Erythroblast (primary cell): Measurements from ENCODE around the gene NCK2.

Experiments used
- DNase-seq, 2 experiments: peaks; one replicate each; lab custom pipeline; 2025; lab: John Stamatoyannopoulos, UW
- GATA1 ChIP-seq: IDR thresholded peaks from 2 replicates; pipeline ENCODE4 v1.6.1; 2011; ENCODE audit warnings: low read depth, mild to moderate bottlenecking, control low read depth, low read length, moderate library complexity
- POLR2A ChIP-seq: IDR thresholded peaks from 2 replicates; pipeline ENCODE4 v1.6.1; 2011; ENCODE audit warnings: mild to moderate bottlenecking, low read length

The NCK2 gene

GRCh38 chr2:105926960-105927678 is 182.4 kb downstream of the NCK2 start:
- TF ChIP-seq GATA1 (no peak), POLR2A (no peak)
- DNase-seq = no peak

GRCh38 chr2:105928086-105928485 is 183.4 kb downstream of the NCK2 start:
- no peak for TF ChIP-seq GATA1
- no peak for TF ChIP-seq POLR2A
- no peak for DNase-seq

DNA sequence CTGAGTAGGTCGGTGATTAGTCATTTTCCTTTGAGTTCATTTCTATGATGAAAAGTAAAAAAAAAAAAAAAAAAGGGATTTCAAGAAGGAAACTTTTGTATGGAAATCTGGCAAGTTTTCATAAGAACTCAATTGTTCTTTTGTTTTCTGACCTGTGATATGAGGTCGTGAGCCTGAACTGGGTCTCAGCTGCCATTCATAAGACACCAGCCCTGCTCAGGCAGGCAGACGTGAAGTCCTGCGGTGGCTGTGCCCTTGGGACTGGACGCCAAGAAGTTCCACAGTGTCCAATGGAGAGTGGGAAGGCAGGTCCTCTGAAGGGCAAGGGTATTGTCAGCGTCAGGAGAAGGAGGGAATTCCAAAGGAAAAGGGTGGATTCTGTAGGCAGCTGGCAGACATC is 183.9 kb downstream of the NCK2 start:
- TF ChIP-seq GATA1 (no peak), POLR2A (no peak)

GRCh38 chr2:105929516-105929915 is 184.8 kb downstream of the NCK2 start:
- no peak for DNase-seq
- TF ChIP-seq POLR2A = no peak
- no peak for TF ChIP-seq GATA1

More for the DNA sequence above, 183.9 kb downstream of the NCK2 start:
- no peak for DNase-seq

DNA sequence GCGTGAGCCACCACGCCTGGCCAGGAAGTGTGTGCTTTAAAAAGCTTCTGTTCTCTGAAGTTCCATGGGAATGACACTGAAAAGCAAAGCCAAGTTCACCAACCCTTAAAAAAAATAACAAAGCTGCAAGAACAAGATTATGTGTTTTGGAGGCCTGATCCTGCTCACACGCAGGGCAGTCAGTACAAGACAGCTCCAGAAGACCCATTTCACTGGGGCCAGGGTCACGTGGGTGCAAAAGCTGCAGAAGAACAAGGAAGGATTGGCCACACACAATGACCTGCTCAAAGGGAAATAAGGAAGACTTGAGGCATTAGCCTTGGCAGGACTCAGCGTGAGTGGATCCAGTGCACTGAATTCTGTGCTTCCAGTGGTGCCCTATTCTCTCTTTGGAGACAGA is 187.9 kb downstream of the NCK2 start:
- DNase-seq = no peak
- no peak for TF ChIP-seq GATA1
- TF ChIP-seq POLR2A = no peak

DNA sequence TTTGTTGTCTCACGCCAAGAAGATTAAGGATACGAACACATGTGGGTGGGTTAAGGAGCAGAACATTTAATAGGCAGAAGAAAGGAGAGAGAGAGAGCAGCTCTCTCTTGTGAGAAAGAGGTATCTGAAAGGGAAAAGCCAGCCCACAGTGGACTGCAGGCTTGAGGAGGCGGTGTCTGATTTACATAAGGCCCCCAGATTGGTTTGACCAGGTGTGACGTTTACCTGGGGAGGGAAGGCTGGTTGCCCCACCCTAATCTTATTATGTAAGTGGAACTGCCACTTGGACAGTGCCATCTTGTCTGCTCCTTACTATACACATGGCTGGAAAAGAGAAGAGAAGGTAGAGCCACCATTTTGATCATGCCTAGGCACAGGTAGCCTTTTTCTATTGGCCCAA is 189.2 kb downstream of the NCK2 start:
- no peak for DNase-seq
- no peak for TF ChIP-seq GATA1
- TF ChIP-seq POLR2A = no peak

DNA sequence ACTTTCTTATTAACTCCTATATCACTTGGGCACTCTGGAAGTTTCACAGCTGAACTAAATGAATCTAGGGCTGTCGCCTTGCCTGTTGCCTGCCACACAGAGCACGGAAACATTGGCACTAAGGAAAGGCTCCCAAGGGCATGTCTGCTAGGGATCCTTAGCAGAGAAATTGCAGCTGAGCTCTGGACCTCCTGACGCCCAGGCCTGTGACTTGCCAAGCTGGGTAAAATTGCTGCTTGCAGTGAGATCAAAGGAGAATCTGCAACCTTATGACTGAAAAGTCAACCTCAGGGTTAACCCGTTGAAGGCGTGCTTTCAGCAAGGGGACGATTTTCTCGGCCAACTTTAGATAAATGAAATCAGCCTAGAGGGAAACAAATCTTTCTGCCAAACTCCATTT is 189.8 kb downstream of the NCK2 start:
- TF ChIP-seq POLR2A = no peak
- no peak for TF ChIP-seq GATA1
- no peak for DNase-seq

DNA sequence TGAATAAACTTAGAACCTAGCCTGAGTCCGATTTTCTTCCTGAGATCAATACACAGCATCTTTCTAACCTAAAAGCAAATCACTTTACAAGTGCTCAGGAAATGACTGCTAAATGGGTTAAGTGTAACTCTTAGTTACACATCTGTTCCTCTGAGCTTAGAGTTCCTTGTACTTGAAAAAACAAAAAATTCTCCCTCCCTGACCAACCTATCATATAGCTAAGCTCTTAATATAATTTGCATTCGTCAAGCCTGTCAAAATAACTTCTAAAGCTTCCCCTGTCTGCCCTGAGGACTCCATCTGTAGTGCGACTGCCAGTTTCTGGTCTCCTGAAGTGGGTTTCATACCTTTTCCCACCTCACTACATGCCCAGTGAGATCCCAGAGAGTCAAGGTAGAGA is 190.4 kb downstream of the NCK2 start:
- TF ChIP-seq GATA1 = no peak
- TF ChIP-seq POLR2A = no peak
- no peak for DNase-seq

DNA sequence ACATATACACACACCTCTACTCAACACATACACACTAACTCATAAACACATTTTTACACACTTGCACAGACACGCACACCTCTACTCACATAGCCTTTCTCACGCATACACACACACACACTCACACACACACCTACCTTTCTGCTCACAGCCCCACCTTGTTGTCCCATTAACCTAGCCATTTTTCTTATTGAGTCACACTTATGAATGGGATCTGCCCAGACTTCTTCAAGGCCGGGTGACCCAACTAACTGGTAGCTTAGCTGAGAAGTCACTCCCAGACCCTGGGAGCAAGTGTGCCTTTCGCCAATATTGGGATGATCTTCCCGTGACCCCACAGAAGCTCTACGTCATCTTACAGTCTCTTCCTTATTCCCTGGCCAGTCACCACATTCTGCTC is 192.2 kb downstream of the NCK2 start:
- DNase-seq = no peak
- TF ChIP-seq POLR2A (no peak), GATA1 (no peak)

DNA sequence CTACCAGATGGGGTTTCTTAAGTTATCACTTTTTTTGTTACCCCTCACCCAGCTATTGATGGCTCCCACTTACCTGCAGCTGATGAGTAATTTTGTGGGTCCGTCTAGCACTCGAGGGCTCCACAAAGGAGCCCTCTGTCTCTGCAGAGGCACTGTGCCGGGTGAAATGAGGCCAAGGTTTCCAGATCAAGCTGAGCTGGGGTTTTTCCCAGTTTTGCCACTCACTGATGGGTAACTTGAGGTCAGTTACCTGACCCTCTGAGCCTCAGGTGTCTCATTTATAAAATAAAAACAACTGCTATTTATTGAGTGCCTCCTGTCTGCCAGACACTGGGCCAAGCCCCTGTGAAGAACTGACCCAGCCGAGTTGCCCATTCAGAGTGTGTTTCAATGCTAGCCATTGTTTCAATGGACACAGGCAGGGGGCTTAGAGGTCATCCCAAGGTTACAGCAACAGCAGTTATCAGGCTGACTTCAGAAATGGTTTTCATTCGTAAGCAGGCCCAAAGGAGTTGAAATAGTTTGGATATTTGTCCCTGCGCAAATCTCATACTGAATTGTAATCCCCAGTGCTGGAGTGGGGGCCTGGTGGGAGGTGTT is 192.9 kb downstream of the NCK2 start:
- TF ChIP-seq GATA1 (no peak), POLR2A (no peak)
- no peak for DNase-seq
